COLO829 (cell line): ENCODE measurements around the gene OR4F17.
"Not testable (repeated sequence)": the region's sequence is repeated elsewhere in the genome, so short reads cannot be mapped to it uniquely, and the experiment has no call there.

Source experiments
- DNase-seq: peaks from one replicate; pipeline ENCODE4 v3.0.0; 2012; ENCODE audit warnings: low spot score

Gene OR4F17

GRCh38 chr19:106804-107203 lies at the start of gene OR4F17:
OR4F17 (plus strand) TSS chr19:107104; CDS start chr19:110679, 3,575 bp downstream.
- DNase-seq = not testable (repeated sequence)

GRCh38 chr19:70793-71192 lies 36.1 kb upstream of the OR4F17 start:
- not testable (repeated sequence) for DNase-seq

GRCh38 chr19:82864-83263 lies 24.0 kb upstream of the OR4F17 start:
- not testable (repeated sequence) for DNase-seq

- not testable (repeated sequence) for DNase-seq
These were observed 23.3 kb upstream of the OR4F17 start for GRCh38 chr19:83626-84025.

DNA sequence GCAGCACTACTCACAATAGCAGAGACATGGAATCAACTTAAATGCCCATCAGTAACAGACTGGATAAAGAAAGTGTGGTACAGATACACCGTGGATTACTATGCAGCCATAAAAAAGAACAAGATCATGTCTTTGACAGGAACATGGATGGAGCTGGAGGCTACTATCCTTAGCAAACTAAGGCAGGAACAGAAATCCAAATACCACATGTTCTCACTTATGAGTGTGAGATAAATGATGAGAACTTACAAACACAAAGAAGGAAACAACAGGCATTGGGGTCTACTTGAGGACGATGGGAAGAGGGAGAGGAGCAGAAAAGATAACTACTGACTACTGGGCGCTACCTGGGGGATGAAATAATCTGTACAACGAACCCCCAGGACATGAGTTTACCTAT lies 16.2 kb upstream of the OR4F17 start:
- not testable (repeated sequence) for DNase-seq

GRCh38 chr19:94794-95193 lies 12.1 kb upstream of the OR4F17 start:
- DNase-seq = not testable (repeated sequence)

DNA sequence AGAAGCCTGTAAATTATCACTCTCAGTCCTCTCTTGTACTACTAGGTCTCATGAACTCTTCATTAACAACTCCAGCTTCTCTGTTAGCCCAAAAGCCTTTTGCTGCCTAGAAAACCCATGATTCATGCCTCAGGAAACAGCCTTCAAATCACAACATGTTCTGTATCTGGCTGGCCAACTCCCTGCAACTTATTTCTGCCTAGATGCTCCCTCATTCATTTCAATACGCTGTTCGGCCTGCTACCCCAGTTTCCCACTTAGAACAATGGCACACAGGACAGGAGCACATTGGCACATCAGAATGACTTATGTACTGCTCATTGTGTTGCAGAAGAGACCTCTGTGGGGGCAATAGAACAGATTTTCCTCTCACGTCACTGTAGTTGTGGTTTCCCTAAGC lies 9.3 kb upstream of the OR4F17 start:
- DNase-seq = not testable (repeated sequence)

DNA sequence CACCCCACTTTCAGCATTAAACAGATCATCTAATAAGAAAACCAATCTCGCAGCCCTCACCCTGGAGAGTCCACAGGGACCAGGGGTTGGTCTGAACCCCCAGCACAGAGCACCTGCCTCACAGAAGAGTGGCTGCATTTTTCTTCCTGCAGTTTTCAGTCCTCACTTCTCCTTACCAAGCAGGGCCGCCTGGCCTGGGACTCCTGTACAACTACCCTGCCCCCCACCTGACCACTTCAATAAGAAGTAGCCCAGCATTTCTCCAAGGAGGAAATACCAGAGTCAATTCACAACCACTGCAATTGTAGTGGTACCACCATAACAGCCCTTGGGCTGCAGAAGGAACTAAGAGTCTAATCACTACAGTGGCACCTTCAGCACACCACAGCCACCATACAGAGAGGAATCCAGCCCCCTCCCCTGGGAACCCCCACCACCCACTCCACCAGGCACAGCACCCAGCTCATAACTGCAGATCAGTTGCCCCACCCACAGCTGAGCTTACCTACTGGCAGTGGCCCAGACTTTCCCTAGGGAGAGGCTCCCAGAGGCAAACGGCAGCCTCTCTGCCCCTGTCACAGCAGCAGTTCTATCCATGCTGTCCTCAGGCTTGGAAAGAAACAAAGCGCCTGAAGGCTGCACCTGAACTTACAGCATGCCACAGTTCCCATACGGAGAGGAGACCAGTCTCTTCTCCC lies 13.7 kb downstream of the OR4F17 start:
- not testable (repeated sequence) for DNase-seq
